HG03354 (cell line): ENCODE data around the gene TUBA1B.

ENCODE experiments used
- ATAC-seq: cut with Tn5 transposase; IDR thresholded peaks from one replicate; pipeline ENCODE4 v1.9.1; 2021; ENCODE audit warnings: mild to moderate bottlenecking; ENCODE audit not compliant: unreplicated experiment, poor library complexity, severe bottlenecking

TUBA1B gene

DNA sequence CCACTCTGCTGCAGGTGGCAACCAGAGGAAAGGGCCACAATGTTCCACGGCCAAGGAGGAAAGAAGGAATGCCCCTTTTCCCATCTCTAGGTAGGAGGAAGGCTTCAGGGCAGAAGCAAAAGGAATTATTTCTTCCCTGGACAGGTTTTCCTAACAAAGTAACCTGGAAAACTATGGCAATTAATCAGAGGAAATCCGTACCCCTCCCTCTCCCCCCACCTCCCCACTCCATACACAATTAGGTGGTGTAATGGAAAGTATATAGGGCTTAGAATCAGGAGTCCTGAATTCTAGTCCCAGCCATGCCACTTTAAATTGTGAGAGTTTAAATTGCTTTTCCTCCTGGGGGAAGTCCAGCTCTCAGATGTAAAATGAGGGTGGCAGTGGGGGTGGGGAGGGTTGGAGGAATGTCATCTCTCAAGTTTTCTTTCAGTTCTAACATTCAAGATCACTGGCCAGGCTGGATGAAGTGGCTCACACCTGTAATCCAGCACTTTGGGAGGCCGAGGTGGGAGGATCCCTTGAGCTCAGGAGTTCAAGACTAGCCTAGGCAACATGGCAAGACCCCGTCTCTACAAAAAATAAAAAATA is 38.3 kb downstream of the TUBA1B start:
- ATAC-seq = no peak

DNA sequence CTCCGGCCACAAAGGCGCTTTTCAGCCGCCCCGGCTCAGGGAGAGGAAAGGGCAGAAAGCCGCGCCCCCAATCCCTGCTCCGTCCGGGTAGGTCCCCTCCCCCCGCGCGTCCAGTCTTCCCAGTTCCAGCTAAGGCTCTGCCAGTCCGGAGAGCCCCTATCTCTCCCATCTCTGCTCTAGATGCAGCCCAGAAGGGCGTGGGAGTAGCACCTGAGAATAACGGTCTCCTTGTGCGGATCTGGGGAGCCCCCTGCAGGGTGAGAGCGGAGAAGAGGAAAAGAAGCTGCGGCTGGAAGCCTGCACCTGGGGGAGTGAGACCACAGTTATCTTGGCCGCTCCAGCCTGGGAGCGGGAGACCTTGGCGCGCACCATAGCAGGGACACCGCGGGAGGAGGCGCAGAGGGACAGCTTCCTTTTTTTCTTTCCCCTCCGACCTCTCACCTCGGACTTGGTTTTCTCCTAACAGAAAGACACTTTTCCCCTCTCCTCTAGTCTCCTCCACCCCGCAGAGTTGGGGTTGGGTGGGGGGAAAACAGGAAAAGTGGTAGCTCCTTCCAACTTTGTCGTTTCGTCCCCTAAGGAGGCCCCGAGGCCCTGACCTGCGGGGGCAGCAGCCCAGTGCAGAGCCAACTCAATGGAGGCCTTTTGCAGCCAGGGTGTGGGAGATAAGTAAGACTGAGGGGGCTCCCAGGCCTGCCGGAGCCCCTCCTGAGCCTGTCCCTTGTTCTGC is 38.9 kb downstream of the TUBA1B start:
- ATAC-seq = no peak

DNA sequence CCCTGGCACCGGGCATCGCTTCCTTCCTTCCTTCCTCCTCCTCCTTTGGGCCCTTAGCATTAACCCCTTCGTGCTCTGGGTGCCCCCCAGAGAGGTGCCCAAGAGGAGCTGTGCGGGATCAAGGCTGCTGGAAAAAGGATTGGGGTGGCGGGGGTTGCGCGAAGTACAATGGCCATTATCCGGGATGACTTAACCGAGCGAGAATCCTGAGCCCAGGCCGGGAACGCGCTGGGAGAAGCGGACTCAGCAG is 39.4 kb downstream of the TUBA1B start:
- ATAC-seq = no peak

DNA sequence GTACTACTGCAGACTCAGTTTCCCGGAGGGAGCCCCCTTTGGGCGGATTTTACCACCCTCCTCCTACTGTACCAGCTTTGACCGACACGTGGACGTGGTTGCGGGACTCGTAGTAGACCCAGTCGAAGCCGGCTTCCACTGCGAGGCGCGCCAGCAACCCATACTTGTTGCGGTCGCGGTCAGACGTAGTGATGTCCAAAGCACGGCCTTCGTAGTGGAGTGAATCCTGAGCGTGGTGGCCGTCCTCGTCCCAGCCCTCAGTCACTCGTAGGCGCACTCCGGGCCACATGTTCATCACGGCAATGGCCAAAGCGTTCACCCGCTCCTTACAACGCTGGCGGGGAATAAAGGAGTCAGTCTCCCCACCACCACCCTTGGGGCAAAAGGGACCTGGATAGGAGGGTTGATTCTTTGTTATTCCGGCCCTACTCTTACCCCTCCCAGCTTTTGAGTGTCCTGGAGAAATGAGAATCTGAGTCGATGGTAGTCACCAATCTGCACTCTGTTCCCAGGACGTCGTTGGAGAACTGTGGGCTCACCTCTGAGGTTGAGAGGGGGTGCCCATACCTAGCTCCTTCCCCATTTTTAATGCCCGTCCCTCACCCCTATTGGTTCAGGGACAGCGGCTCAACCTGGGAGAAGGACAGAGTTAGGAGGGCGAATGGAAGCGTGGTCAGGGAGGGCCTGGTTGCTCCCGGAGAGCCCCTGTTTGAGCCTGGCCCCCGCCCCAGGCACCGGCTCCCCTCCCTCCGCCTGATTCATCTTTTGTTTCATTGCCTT is 39.9 kb downstream of the TUBA1B start:
- no peak for ATAC-seq

DNA sequence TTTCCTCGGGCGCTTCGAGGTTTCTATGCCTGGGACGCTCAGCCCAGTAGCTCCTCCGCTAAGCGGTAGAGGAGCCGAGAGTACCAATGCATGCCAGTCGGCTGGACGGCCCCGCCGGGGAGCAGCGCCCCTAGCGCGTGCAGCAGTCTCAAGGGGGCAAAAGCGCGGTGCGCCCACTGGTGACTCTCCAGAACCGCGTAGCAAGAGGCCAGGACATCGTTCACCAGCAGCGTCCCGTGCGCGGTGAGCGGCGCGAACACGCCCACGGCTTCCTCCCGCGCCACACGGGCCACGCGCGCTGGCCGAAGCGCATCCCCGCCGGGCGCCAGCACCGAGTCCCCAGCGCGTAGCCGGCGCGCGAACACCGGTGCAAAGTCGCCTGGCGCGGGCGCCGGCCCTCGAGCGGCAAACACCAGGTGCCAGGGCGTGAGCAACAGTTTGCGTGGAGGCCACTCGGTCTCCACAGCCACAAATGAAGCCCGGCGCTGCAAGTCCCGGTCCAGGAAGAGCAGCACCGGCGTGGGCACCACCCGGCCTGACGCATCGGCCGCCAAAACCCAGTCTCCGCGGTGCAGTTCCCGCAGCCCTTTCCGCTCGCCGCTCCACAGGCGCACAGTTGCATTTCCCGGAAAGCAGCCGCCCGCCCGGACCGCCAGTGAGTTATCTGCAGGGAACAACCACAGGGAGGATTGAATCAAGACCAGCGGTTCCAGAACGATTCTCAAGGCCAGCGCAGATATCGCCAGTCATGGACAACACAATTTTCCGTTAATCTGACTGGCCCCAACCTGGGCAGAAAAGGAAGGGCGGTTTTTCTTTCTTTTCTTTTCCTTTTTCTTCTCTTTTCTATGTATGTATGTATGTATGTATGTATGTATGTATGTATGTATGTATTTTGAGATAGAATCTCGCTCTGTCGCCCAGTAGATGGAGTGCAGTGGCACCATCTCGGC is 41.1 kb downstream of the TUBA1B start:
- ATAC-seq = no peak

DNA sequence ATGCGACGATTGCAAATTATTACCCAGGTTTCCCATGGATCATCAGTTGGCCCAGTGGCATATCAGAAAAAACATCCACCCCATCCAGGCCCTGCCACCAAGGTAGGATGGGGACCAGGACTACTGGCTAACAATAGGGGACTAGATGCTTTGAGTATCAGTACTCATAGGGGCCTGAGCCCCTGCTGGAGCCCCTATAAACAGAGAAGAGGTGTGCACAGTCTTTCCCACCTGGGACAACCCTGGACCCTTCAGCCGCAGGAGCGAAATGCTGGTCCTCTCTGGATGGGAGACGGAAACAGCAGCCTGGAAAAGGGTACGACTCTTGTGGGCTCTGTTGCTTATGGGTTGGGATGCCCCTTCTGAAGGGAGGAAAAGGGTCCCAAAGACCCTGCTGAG is 42.3 kb downstream of the TUBA1B start:
- ATAC-seq = no peak

DNA sequence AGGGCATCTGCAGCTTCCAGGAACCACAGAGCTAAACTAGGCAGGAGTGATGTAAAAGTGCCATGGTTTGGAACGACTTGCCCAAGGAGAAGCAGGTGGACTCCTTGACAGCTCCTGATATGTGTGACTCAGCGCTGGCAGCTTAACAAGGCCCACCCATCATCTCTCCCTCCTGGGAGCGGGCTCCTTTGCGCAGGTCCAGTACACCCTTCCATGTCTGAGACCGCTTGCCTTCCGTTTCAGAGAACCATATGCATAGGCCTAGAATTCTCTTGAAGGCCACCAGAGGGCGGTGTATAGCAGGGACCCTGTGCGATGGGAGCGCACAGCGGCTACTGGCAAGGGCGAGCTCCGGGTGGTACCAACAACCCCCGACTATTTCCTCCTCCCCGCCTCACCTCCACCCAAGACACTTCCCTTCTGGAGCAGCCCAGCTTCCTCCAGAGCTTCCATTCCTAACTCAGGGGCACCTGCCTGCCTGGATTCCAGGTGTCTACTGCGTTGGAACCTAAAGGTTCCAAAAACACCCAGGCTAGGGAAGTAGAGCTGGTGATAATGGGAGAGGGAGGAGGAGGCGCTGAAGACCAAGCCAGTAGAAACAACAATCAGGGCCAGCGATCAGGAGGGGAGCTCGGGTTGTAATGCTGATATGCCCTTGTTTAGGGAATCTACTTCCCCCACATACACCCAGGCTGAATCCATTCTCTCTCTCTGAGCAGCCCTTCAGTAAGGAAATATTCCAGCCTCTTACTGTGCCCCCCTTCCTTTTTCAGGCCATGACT is 42.9 kb downstream of the TUBA1B start:
- ATAC-seq = peak; percentile 90

DNA sequence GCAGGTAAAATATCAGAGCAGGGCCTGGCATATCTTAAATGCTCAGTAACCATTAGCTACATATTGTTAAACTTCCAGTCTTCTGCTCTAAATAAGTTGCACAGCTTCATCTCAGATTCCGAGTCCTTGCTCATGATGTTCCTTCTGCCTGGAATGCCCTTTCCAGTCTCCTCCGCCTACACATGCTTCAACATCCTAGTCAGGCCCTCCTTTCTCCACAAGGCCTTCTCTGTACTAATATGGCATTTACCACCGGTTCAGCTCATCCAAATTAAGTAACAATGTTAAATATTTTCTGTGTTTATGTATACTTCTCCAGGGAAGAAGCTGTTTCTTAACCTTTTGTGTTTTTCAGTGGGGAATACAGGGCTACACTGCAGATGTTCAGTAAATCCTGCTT is 45.1 kb downstream of the TUBA1B start:
- ATAC-seq = no peak

DNA sequence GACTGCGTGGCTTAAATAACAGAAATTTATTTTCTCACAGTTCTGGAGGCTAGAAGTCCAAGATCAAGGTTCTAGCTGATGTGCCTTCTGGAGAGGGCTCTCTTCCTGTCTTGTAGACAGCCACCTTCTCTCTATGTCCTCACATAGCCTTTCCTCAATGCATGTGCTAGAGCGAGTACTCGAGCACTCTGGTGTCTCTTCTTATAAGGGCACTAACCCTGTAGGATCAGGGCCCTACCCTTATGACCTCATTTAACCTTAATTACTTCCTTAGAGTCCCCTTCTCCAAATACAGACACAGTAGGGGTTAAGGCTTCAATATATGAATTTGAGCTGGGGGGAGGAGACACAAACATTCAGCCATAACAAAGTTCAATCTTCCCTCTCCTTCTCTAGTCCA is 46.8 kb downstream of the TUBA1B start:
- ATAC-seq = no peak

DNA sequence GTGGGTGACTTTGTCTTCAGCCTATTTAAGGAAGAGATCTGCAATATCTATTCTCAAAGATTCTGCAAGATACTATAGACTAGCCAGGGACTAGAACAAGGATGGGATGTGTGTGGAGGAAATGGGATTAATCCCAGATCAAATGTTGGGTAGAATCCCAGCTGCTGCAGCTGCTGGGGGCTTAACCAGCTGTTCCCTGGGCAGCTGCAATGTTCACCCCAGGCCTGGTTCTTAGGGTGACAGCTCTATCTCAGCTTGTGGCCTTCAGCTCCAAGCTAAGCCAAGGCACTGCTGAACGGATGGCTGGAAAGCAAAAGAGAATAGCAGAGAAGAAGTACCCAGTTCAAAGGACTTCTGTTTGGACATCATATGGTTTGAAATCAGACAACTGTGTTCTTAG is 51.4 kb downstream of the TUBA1B start:
- no peak for ATAC-seq
